GM18505 (cell line): ENCODE results near the gene NIPAL4.

Experiments
- ATAC-seq: cut with Tn5 transposase; IDR thresholded peaks from one replicate; pipeline ENCODE4 v1.9.1; 2021; ENCODE audit not compliant: unreplicated experiment
- POLR2A ChIP-seq: IDR thresholded peaks from 4 replicates; pipeline ENCODE4 v1.6.1; 2011; ENCODE audit warnings: borderline replicate concordance; ENCODE audit not compliant: insufficient read depth, insufficient read length; ENCODE audit errors: extremely low read depth

Gene NIPAL4

GRCh38 chr5:157451806-157452205 lies 8.2 kb upstream of the NIPAL4 start:
- ATAC-seq, result no peak
- TF ChIP-seq POLR2A, result no peak

GRCh38 chr5:157454273-157454672 lies 5.7 kb upstream of the NIPAL4 start:
- ATAC-seq, result no peak
- TF ChIP-seq POLR2A, result no peak

GRCh38 chr5:157455057-157455456 lies 5.0 kb upstream of the NIPAL4 start:
- ATAC-seq, result no peak
- TF ChIP-seq POLR2A, result no peak

GRCh38 chr5:157456301-157456700 lies 3.7 kb upstream of the NIPAL4 start:
- ATAC-seq, result no peak
- TF ChIP-seq POLR2A, result no peak

GRCh38 chr5:157457391-157457790 lies 2.6 kb upstream of the NIPAL4 start:
- TF ChIP-seq POLR2A, result no peak
- no peak for ATAC-seq

- TF ChIP-seq POLR2A, result no peak
- no peak for ATAC-seq
Observed at GRCh38 chr5:157458835-157459234, 1.2 kb upstream of the NIPAL4 start.

GRCh38 chr5:157460921-157461792 lies 1.1 kb downstream of the NIPAL4 start:
- no peak for ATAC-seq
- TF ChIP-seq POLR2A, result no peak

GRCh38 chr5:157463081-157463480 lies 3.1 kb downstream of the NIPAL4 start:
- ATAC-seq, result no peak

GRCh38 chr5:157463621-157464518 lies 3.9 kb downstream of the NIPAL4 start:
- ATAC-seq, result no peak
- no peak for TF ChIP-seq POLR2A

More at GRCh38 chr5:157463081-157463480, 3.1 kb downstream of the NIPAL4 start:
- TF ChIP-seq POLR2A, result no peak

GRCh38 chr5:157464519-157465171 lies 4.6 kb downstream of the NIPAL4 start:
- TF ChIP-seq POLR2A, result peak; percentile 17
- ATAC-seq, result peak; percentile 72

- ATAC-seq, result no peak
- TF ChIP-seq POLR2A, result no peak
Observed at GRCh38 chr5:157468293-157468965, 8.4 kb downstream of the NIPAL4 start.

- no peak for TF ChIP-seq POLR2A
- no peak for ATAC-seq
Observed at GRCh38 chr5:157469073-157469472, 9.1 kb downstream of the NIPAL4 start.
